GM19043 (cell line): Measurements from ENCODE around the gene ADGRG1.

Experiments used
- ATAC-seq: cut with Tn5 transposase; IDR thresholded peaks from one replicate; pipeline ENCODE4 v1.9.1; 2021; ENCODE audit warnings: low read depth; ENCODE audit not compliant: unreplicated experiment

ADGRG1 gene

DNA sequence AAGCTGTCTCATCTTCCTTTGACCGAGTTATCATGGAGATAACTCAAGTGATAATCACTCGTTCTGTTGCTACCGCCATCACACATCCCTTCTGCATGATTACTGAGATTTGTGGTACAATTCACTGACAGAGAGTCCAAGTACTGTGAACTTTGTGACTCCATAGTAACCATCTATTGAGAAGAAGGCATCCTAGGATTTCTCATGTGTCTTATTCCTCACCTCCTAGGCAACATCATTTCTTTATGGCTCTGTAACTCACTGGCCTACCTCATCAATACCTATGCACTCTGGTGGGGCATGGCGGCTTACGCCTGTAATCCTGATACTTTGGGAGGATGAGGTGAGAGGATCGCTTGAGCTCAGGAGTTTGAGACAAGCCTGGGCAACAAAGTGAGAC is 85.6 kb downstream of the ADGRG1 start:
- no peak for ATAC-seq
